ENCODE measurements around the gene MFAP4.

Gene MFAP4, protein sequence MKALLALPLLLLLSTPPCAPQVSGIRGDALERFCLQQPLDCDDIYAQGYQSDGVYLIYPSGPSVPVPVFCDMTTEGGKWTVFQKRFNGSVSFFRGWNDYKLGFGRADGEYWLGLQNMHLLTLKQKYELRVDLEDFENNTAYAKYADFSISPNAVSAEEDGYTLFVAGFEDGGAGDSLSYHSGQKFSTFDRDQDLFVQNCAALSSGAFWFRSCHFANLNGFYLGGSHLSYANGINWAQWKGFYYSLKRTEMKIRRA

DNA sequence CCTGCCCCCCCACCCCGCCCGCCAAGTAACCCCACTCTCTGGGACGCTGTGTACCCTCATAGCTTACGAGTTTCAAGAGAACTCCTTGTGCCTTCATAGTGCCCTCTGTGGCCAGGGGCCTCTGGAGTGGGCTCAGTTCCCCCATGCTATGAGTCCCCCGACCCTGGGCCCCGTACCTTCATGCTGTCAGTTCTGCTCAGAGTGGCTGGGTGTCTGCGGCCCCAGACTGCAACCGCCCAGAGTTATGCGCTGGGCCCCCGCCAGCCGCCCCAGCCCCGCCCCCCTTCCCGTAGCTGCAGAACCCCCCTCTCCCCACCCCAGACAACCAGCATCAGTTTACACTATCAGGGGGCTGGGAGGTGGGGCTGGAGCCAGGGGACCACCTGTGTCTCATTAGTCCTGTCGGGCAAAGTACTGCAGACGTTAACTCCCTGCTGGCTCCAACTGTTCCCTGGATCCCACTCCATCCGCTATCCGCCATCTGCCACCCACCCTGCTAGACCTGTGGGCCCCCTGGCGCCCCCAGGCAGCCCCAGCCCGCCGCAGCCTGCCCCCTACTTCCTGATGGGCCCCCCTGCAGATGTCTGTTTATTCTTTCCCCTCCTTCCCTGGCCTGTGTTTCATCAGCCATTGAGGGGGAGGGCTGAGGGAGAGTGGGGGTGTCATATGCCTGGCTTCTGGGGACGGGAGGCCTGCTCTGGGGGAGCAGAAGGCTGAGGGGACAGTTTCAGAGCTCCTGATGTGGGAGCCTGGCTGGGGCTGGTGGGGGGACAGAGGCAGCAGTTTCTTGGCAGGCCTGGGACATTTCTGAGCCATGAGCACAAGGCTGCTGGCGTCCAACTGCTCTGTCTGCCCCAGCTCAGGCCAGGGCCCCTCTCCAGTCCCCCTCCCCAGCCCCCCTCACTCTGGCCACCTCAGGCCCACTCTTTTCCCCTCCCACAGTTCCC lies at the start of gene MFAP4:
Gene MFAP4 (minus strand): TSS at position 217 of the 947 bp plus-strand sequence. CDS start 35 bp downstream, at position 182.
- H3K27ac Mint-ChIP-seq = peak within 1 kb of the TSS; percentile 50
- H3K4me1 Mint-ChIP-seq (ENCODE audit: low read depth) = peaks cover 9% of the 10 kb centered on the region
- H3K36me3 Mint-ChIP-seq (ENCODE audit: low read depth) = peaks cover 6% of the 10 kb centered on the region
- H3K4me3 Mint-ChIP-seq = no peak within 1 kb of the TSS
- no peaks in the 10 kb centered on the region for H3K9me3 Mint-ChIP-seq
- peaks cover 3% of the 10 kb centered on the region for H3K27me3 Mint-ChIP-seq

DNA sequence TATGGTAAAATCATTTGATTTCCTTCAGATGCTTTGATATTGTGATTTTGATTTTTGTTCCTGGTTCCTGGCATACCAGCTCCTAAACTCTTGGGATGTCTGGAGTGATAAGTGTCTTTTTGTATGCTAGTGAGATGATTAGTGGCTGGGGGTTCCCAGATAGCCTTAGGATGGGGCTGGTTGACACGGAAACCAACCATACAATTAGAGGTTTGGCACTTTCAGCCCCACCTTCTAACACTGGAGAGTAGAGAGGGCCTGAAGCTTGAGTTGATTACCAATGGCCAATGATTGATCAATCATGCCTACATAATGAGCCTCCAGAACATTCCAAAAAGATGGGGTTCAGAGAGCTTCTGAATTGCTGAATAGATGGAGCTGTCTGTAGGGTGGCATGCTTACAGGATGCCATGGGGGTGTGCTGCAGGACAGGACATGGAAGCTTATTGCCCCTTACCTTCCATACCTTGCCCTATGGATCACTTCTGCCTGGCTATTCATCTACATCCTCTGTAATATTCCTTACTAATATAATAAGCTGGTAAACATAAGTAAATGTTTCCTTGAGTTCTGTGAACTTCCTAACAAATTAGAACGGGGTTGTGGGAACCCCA lies 46.8 kb upstream of the MFAP4 start:
- no peaks in the 10 kb centered on the region for H3K4me1 Mint-ChIP-seq (ENCODE audit: low read depth)
- H3K9me3 Mint-ChIP-seq = no peaks in the 10 kb centered on the region
- no peak overlapping the region for H3K27ac Mint-ChIP-seq
- H3K27me3 Mint-ChIP-seq = no peaks in the 10 kb centered on the region
- no peak overlapping the region for H3K4me3 Mint-ChIP-seq
- H3K36me3 Mint-ChIP-seq (ENCODE audit: low read depth) = no peaks in the 10 kb centered on the region

DNA sequence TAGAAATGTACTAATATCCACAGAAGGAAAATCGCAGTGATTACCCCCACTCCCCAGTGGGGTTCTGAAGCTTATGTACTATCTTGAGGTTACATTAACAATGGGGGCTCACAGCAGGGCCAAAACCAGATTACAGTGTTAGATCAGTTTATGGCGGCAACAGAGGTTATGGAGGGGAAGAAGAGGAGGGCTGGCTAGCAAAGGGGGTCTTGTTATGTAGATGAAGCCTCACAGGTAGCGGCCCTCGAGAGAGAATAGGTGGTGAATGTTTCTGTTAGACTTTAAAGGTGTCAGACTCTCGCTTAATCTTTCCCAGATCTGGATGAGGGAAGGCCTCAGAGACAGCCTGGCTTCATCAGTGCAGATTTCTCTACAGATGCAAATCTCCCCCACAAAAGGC lies 46.3 kb upstream of the MFAP4 start:
- H3K36me3 Mint-ChIP-seq (ENCODE audit: low read depth) = no peaks in the 10 kb centered on the region
- H3K9me3 Mint-ChIP-seq = no peaks in the 10 kb centered on the region
- no peak overlapping the region for H3K4me3 Mint-ChIP-seq
- no peak overlapping the region for H3K27ac Mint-ChIP-seq
- no peaks in the 10 kb centered on the region for H3K4me1 Mint-ChIP-seq (ENCODE audit: low read depth)
- no peaks in the 10 kb centered on the region for H3K27me3 Mint-ChIP-seq

DNA sequence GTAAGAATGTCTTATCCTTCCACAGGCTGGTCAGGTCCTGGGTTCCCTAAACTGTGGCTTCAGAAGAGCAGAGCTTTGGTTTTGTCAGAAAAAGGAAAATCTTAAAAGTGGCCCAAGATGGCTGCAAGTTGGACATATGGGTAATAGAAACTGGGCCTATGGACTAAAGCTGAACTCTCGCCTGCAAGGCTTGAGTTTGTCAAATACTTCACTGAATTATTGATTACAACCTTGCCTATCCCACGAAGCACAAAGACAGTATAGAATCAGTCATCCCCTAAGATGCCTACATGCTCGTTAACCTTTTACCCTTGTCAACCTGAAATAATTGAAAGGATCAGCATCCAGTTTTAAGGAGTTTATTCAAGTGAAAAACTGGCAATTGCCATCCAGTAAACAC lies 44.7 kb upstream of the MFAP4 start:
- Mint-ChIP-seq H3K27me3 (peaks cover 4% of the 10 kb centered on the region), H3K36me3 (ENCODE audit: low read depth) (no peaks in the 10 kb centered on the region), H3K27ac (no peak overlapping the region), H3K4me3 (no peak overlapping the region), H3K4me1 (ENCODE audit: low read depth) (no peaks in the 10 kb centered on the region), H3K9me3 (no peaks in the 10 kb centered on the region)

DNA sequence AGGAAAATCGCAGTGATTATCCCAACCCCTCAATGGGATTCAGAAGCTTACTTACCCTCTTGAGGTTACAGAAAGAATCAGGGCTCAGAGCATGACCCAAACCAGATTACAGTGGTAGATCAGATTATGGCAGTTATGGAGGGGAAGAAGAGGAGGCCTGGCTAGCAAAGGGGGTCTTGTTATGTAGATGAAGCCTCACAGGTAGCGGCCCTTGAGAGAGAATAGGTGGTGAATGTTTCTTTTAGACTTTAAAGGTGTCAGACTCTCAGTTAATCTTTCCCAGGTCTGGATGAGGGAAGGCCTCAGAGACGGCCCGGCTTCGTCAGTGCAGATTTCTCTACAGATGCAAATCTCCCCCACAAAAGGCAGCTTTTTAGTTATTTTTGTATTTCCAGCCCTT lies 39.6 kb upstream of the MFAP4 start:
- Mint-ChIP-seq H3K27me3 (peaks cover 4% of the 10 kb centered on the region), H3K9me3 (no peaks in the 10 kb centered on the region), H3K36me3 (ENCODE audit: low read depth) (no peaks in the 10 kb centered on the region), H3K4me1 (ENCODE audit: low read depth) (no peaks in the 10 kb centered on the region), H3K27ac (no peak overlapping the region), H3K4me3 (no peak overlapping the region)

DNA sequence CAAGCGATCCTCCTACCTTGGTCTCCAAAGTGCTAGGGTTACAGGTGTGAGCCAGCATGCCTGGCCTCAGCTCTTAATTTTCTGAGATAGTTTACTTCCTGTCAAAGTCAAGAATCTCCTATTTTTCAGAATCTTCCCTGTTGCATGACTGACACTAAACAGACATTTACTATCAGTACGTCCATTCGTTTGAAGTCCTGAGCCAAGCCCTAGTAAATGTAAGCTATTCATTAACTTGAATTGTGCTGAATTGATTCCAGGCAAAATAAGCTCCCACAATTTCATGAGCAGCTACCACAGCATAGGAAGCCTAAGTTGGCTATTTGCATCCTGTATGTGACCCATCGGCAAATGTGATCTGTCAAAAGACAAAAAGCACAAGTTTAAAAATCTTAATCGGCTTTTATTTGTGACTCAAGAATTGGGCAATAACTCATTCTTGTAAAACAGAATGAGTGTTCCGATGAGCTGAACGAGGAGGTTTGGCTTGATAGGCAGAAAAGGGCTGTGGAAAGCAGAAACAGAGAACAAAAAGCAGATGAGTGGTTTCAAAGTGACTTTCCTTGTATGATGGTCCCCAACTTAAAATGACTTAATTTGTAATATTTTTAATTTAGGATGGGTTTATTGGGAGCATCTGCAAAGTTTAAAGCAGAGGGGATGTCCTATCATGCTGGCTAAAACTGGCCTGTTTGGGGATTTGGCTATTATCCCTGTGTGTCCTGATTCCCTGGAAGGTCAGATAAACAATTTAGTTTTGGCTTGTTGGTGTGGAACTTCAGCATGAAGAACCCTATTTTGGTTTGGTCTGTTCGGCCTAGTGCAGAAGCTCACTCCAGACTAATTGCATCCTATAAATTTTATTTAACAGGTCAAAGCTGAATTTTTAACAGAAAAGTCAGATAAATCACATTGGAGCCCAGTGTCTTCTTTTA lies 38.2 kb upstream of the MFAP4 start:
- Mint-ChIP-seq H3K4me3 (no peak overlapping the region), H3K9me3 (no peaks in the 10 kb centered on the region), H3K4me1 (ENCODE audit: low read depth) (no peaks in the 10 kb centered on the region), H3K36me3 (ENCODE audit: low read depth) (no peaks in the 10 kb centered on the region), H3K27me3 (peaks cover 4% of the 10 kb centered on the region), H3K27ac (no peak overlapping the region)

DNA sequence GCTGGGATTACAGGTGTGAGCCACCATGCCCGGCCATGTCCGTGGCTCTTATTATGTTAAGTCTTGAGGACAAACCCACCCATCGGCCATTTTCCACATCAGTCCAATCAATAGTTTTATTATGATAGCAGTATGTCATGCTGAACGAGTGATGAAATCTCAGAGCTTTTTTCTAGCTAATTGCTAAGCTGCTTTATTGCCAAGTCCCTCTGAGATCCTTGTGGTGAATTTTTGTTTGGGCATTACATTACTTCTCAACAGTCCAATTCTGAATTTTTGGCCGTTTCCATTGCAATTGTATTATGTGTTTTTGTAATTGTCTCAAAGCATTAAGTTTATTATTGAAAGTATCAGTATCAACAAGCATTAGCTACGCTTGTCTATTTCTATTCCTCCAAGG lies 34.9 kb upstream of the MFAP4 start:
- Mint-ChIP-seq H3K9me3 (no peaks in the 10 kb centered on the region), H3K4me3 (no peak overlapping the region), H3K36me3 (ENCODE audit: low read depth) (no peaks in the 10 kb centered on the region), H3K27ac (no peak overlapping the region), H3K4me1 (ENCODE audit: low read depth) (no peaks in the 10 kb centered on the region), H3K27me3 (no peaks in the 10 kb centered on the region)

DNA sequence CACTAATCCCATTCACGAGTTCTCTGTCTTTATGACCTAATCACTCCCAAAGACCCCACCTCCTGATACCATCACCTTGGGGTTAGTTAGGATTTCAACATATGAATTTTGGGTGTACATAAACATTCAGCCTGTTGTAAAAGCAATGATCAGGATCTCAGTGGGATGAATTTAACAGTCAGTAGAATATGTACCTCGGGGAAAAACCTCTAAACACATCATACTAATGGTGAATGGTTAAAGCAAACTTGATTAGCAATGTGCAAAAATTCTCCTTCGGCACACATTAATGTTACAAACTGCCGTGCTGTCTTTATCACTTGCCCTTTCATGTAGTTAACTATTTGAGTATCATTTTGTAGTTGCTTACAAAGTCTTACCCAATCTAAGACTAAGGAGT lies 34.2 kb upstream of the MFAP4 start:
- H3K27ac Mint-ChIP-seq = no peak overlapping the region
- H3K4me1 Mint-ChIP-seq (ENCODE audit: low read depth) = no peaks in the 10 kb centered on the region
- no peak overlapping the region for H3K4me3 Mint-ChIP-seq
- H3K36me3 Mint-ChIP-seq (ENCODE audit: low read depth) = no peaks in the 10 kb centered on the region
- H3K9me3 Mint-ChIP-seq = no peaks in the 10 kb centered on the region
- H3K27me3 Mint-ChIP-seq = no peaks in the 10 kb centered on the region

DNA sequence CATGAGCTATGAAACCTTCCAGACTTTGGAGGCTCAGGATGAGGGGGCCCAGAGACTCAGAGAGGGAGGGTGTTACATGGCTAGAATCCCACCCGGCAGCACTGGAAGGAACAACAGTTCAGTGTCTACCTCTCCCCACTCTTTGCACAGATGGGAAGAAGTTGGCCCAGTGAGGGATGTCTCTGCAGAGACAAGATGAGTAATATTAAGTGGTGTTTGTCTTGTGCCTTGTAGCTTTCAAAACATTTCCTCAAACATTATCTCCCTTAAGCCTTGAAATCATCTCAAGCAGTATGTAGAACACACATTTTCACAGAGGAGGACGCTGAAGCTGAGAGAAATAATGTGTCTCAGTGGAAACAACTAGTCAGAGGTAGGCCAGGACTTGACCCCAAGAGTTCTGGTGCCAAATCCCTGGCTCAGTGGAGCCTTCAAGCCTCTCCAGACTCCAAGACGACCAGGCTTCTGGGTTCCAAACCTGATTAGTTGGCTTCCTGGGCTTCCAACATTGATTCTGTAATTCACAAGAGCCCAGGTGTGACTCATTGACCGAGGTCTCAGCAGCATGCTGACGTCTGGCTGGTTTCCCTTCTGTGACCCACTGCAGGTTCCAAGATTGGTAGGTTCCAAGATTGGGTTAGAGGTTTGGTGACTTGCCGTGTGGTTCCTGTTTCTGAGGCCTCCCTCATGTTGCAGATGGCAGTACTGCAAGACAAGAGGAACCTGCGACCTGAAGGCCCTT lies 31.4 kb upstream of the MFAP4 start:
- Mint-ChIP-seq H3K27me3 (no peaks in the 10 kb centered on the region), H3K27ac (no peak overlapping the region), H3K36me3 (ENCODE audit: low read depth) (no peaks in the 10 kb centered on the region), H3K4me3 (no peak overlapping the region), H3K4me1 (ENCODE audit: low read depth) (no peaks in the 10 kb centered on the region), H3K9me3 (no peaks in the 10 kb centered on the region)

DNA sequence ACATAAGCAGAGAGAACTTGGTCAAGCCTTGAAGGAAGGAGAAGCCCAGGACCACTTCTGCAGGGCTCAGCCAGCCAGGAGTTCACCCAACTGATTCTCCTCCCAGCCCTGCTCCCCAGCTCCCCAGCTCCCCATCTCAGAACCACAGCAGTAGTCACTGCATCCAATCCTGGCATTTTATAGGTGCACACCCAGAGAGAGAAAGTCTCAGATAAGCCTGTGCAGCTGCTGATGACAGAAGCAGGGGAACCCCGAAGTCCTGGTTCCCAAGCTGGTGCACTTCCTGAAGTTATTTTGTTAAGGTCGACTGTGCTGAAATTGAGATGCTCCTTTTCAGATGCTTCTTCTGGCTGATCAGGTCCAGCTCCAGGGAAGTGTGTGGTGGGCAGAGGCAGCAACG lies 30.6 kb upstream of the MFAP4 start:
- Mint-ChIP-seq H3K4me1 (ENCODE audit: low read depth) (no peaks in the 10 kb centered on the region), H3K9me3 (no peaks in the 10 kb centered on the region), H3K36me3 (ENCODE audit: low read depth) (no peaks in the 10 kb centered on the region), H3K27me3 (no peaks in the 10 kb centered on the region), H3K4me3 (no peak overlapping the region), H3K27ac (no peak overlapping the region)

DNA sequence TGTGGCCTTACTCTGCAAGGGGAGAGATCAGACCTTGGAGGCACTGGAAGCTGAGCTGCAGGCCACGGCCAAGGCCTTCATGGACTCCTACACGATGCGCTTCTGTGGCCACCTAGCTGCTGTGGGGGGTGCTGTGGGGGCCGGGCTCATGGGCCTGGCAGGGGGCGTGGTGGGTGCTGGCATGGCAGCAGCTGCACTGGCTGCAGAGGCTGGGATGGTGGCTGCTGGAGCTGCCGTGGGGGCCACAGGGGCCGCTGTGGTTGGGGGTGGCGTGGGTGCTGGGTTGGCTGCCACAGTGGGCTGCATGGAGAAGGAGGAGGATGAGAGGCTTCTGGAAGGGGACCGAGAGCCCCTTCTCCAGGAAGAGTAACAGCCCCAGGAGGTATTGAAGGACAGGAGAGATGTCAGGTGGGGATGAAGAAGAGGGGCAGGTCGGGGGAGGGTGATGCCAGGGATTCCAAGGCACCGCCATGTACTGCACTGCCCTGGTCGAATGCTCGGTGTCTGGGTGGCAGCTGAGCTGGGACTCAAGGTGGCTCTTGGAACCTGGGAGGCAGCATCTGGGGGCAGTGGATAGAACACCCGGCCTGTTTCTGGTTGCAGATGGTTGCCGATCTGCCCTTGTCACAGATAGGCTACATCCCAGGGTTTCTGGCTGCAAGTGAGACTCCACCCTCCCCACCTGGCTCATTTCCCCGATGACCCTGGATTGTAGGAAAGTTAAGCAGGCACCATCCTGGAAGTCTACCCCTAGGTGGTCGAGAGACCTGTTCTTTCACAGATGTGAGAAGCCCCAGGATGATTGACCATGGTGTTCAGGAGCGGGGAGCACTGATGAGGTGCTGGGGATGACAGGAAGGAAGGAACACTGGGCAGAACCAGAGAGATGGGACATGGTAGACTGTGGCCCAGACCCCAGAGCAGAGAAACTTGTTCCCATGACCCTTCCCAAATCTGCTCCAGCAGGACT lies 29.1 kb upstream of the MFAP4 start:
- Mint-ChIP-seq H3K36me3 (ENCODE audit: low read depth) (no peaks in the 10 kb centered on the region), H3K4me1 (ENCODE audit: low read depth) (no peaks in the 10 kb centered on the region), H3K27ac (no peak overlapping the region), H3K9me3 (no peaks in the 10 kb centered on the region), H3K27me3 (no peaks in the 10 kb centered on the region), H3K4me3 (no peak overlapping the region)

DNA sequence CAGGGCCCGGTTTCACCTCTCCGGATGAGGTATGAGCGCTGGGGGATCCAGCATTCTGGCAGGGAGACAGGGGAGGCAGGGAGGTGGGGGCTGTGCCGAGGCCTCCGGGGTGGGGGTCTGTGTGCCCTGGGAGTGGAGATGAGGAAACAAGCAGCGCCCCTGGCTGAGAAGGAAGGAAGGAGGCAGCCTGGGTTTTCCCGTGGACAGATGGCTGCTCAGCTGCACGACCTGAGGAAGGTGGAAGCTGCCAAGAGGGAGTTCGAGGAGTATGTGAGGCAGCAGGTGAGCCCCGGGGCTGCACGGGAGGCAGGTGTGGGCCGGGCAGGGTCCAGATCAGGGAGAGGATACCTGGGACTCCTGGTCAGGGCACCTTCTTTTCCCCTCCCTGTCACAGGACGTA lies 28.3 kb upstream of the MFAP4 start:
- Mint-ChIP-seq H3K4me3 (no peak overlapping the region), H3K4me1 (ENCODE audit: low read depth) (no peaks in the 10 kb centered on the region), H3K27me3 (no peaks in the 10 kb centered on the region), H3K36me3 (ENCODE audit: low read depth) (no peaks in the 10 kb centered on the region), H3K9me3 (no peaks in the 10 kb centered on the region), H3K27ac (no peak overlapping the region)

All from stimulated activated naive CD8-positive, alpha-beta T cell treated with anti-CD3 and anti-CD28 coated beads, Interleukin-15, Interleukin-2, amounts not matched to agents 100 ng/mL and 50 ng/mL, for 24 hours (primary cell).